ENCODE measurements around the gene HTR2B.

DNA sequence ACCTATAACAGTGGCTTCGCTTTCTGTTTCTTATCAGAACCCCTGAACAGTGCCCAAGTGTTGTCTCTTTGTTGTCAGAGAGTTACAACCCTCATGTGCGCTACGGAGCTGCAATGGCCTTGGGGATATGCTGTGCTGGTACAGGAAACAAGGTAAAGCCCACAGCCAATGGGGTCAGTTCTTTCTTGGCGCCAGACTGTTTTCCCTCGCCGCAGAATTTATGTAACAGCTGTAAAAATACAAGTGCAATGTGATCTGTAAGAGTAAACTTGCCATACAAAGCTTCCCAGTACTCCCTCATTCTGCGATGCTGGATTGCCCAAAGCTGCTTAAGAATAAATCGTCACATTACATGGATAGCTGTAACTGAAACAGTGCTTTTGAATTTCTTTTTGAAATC lies 13.9 kb upstream of the HTR2B start:
- no peak for TF ChIP-seq POLR2A (IDR thresholded peaks at IDR 0.05)
- TF ChIP-seq, protein P1, sequence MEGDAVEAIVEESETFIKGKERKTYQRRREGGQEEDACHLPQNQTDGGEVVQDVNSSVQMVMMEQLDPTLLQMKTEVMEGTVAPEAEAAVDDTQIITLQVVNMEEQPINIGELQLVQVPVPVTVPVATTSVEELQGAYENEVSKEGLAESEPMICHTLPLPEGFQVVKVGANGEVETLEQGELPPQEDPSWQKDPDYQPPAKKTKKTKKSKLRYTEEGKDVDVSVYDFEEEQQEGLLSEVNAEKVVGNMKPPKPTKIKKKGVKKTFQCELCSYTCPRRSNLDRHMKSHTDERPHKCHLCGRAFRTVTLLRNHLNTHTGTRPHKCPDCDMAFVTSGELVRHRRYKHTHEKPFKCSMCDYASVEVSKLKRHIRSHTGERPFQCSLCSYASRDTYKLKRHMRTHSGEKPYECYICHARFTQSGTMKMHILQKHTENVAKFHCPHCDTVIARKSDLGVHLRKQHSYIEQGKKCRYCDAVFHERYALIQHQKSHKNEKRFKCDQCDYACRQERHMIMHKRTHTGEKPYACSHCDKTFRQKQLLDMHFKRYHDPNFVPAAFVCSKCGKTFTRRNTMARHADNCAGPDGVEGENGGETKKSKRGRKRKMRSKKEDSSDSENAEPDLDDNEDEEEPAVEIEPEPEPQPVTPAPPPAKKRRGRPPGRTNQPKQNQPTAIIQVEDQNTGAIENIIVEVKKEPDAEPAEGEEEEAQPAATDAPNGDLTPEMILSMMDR (IDR thresholded peaks at IDR 0.05): no peak

All from thyroid gland (tissue), 4 donors.